HG03025 (cell line): Measurements from ENCODE around the gene SPOCD1.

Source experiments
- ATAC-seq: cut with Tn5 transposase; IDR thresholded peaks from one replicate; pipeline ENCODE4 v1.9.1; 2021; ENCODE audit warnings: mild to moderate bottlenecking, moderate library complexity; ENCODE audit not compliant: unreplicated experiment, low FRiP score

The SPOCD1 gene

DNA sequence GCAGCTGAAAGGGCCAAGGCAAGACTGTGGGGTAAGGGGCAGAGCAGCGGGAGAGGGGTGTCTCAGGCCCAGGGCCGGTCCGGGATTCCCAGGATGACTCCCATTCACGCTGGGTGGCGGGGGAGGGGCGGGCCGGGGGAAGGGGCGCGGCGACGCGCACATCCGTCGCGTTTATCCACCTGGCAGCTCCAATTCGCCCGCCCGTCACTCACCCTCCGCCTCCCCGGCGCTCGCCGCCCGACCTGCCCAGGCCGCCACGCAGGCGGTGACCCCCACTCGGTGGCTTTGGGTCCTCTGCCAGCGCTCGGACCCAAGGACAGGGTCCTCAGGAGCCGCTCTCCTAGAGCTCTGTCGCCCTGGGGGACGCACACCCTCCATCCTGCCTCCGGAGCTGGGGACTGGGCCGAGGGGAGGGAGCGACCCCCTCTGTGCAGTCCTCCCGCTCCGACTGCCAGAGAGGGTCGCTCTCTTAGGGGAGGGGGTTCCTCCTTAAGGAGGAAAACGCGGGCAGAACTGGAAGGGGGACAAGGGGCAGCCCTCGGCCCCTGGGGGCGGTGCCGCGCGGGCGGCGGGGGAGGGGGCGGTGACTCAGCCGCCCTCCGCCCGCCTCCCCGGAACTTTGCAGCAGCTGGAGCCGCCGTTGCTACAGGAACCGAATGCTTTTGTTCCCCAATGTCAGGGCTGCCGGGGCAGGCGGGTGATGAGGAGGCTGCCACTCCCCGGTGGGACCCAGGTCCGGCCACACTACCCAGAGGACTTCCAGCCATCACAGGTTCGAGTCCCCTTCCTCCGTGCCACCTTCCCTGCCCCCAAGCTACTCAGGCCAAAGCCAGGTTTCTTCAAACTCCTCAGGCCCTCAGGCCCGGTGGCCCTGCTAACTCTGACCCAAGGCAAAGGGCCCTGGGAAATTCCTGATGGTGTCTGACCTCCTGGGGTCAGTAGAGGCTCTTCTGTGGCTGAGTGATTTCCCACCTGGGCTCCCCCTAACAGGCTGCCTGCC is 55.1 kb downstream of the SPOCD1 start:
- no peak for ATAC-seq

GRCh38 chr1:31759298-31760023 is 56.4 kb downstream of the SPOCD1 start:
- ATAC-seq: no peak

GRCh38 chr1:31758823-31759222 is 57.0 kb downstream of the SPOCD1 start:
- ATAC-seq: no peak

GRCh38 chr1:31757989-31758388 is 57.8 kb downstream of the SPOCD1 start:
- ATAC-seq: no peak

DNA sequence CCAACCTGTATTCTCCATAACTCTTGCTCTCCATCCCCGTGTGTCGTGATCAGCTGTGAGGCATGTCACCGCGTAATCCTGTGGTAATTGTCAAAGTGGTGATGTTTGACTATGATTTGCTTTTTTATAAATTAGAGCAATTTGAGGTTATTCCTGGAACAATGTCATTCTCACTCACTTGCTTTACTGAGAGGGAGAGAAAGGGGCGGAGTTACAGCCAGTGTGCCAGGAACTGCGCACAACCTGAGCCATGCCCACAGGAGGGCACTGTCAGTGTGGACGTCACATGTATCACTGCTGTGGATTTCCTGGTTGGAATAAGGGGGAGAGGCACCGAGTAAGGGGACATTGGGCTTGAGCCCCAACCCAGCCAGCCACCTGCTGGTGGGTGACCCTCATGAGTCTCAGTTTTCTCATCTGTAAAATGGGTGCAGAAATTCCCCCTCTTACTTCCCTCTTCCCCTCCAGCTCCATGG is 58.6 kb downstream of the SPOCD1 start:
- no peak for ATAC-seq

DNA sequence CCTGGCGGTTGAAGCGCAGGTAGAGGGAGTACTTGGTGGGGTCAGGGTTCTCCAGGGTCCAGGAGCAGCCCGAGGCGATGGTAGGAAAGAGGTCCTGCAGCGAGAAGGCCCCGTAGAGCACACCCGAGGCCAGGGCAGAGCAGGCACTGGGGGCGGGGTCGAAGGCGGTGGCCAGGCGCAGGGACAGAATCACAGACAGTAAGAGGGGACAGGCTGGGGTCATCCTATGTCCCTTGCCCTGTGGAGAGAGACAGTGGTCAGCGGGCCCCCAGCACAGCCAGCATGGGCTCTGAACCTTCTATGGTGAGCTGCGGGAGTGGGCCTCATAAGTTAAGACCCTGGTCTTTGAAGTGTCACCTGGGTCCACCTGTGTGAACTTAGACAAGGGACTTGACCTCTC is 59.2 kb downstream of the SPOCD1 start:
- ATAC-seq: no peak

DNA sequence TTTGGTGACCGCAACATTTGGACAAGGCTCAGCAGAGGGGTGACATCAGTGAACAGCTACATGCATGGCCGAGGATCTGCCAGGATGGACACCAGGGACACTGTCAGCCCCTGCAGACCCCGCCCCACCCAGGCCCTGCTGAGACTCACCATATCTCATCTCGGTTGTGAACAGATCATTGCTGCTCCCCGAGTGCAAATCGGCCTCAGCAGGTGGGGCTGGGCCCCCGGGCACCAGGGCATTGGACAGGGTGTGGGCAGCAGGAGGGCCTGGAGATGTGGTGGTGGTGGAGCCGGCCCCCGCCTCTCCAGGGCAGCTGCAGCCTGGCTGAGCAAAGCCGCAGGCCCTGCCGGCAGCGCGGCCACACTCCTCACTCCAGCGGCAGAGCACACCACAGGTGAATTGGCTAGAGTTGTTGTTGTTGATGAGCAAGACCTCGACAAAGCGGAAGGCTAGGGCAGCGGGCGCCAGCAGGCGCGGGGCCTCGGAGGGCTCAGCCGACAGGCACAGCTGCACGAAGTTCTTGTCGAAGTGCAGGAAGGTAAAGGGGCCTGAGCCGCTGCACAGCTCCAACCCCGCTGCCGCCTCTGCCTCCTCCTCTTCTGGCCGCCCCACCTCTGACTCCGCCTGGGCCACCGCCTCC is 59.9 kb downstream of the SPOCD1 start:
- ATAC-seq: no peak

DNA sequence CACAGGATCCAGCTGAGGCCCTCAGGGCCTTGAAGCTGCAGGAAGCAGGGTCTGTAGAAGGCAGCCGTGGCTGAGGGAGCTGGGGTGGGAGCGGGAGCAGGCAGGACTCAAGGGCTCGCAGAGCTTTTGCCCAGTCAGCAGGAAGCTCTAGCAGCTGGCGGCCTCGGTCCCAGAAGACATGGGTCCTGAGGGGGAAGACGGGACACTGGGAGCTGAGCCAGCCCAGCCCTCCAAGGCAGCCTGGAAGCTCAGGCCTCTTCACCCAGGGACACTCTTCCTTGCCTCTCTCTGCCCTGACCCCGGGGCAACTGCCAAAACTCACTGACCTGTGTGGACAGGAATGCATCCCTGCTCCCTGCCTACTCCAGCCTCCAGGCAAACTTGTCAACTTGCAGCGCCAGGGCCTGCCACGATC is 60.6 kb downstream of the SPOCD1 start:
- ATAC-seq: no peak

GRCh38 chr1:31754397-31754796 is 61.4 kb downstream of the SPOCD1 start:
- ATAC-seq: no peak

- ATAC-seq: no peak
Measured at GRCh38 chr1:31753707-31754349, 62.0 kb downstream of the SPOCD1 start.

- no peak for ATAC-seq
Measured at GRCh38 chr1:31752952-31753475, 62.8 kb downstream of the SPOCD1 start.

DNA sequence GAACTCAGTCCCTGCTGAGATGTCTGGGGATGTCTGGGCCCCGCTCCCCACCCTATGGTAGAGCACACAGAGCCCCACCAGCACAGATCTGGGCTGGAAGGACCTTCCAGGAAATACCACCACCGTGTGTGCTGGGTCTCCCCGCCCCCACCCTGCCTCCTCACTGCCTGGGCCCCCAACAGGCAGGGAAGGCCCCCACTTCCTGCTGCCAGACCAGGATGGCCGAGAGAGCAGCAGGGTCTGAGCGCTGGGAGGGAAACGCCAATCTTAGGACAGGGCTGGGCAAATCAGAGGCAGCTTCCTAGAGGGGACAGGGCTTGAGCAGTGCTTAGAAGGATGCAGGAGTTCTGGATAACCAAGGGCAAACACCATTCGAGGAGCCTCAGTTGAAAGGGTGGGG is 63.6 kb downstream of the SPOCD1 start:
- no peak for ATAC-seq

DNA sequence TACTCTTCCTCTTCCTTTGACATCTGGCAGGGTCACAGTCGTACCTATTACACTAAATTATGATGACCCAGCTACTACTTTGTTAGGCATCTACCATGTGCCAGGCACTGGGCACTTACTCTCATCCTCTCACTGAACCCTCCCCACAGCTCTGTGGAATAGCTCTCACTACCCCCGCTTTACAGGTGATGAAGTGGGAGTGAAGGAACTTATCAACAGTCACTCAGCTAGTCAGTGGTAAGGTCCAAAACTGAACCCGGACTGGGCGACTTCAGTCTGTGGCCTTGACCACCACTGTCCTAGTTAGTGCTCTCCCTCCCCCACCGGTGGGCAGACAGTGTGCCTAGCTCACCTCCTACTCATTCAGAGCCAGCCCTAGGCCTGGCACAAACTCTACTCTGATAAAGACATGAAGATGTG is 64.0 kb downstream of the SPOCD1 start:
- no peak for ATAC-seq

GRCh38 chr1:31750858-31751510 is 64.8 kb downstream of the SPOCD1 start:
- ATAC-seq: no peak

GRCh38 chr1:31749785-31750735 is 65.8 kb downstream of the SPOCD1 start:
- ATAC-seq: no peak

DNA sequence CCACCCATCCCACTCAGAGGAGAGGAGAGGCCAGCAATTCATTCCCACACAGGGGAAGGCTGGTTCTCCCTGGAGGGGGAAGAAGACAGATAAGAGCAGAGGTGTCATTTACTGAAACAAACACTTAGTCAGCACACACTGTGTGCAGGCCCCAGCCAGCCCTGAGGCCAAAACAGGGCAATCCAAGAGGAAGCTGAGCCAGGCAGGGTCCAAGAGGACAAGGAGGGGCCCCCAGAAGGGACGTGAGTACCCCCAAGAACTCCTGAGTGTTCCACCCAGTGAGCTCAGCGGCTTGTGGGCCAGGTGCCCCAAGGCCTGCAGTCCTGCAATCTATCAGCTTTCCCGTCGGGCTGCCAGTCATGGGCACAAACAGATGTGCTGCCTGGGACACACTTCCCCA is 67.5 kb downstream of the SPOCD1 start:
- no peak for ATAC-seq

DNA sequence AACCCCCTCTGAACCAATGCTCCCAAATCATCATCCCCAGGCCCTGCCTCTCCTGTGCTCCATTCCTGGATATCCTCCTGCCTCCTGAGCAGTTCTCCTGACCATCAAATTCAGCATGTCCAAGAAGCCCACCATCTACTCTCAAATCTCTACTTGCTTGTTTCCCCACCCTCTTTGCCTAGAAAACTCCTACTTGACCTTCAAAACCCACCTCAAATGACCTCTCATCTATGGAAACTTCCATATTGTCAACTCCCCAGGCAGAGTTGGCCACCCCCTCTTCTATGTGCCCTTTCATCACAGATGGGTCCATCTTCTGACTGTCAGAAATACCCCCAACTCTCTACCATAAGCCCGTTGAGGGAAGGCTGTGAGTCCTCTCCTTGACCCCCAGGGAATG is 68.5 kb downstream of the SPOCD1 start:
- ATAC-seq: no peak

- ATAC-seq: no peak
Measured at GRCh38 chr1:31746687-31747086, 69.1 kb downstream of the SPOCD1 start.
